ENCODE results near the gene SLCO1B3.

SLCO1B3 gene

DNA sequence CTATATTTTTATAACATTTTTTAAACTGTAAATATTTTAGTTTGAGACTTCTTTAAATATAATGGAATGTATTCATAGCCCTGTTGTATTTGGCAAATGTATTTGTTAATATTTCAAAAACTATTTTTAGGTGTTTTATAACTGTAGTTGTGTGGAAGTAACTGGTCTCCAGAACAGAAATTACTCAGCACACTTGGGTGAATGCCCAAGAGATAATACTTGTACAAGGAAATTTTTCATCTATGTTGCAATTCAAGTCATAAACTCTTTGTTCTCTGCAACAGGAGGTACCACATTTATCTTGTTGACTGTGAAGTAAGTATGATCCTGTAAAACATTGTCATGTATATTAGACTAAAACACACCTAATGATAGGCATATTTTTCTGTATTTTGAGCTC is 72.8 kb downstream of the SLCO1B3 start:
- DNase-seq (ENCODE audit: low read depth), result no peak

DNA sequence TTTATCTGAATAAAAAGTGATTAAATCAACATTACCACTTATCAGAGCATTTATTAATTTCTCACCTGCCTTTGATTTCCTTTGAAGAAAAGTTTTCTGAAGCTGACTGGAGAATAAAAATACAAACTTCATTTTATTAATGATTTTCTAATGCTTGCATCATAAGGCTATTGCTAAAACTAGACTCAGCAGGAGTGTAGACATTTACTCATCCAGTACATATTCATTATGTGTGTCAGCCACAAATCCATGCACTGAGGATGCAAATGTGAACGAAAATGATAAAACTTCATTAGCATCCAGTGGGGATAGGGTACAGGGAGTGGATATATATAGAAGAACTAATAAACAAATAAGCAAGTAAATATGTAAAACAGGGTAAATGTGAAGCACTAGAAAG is 74.6 kb downstream of the SLCO1B3 start:
- DNase-seq (ENCODE audit: low read depth), result no peak

DNA sequence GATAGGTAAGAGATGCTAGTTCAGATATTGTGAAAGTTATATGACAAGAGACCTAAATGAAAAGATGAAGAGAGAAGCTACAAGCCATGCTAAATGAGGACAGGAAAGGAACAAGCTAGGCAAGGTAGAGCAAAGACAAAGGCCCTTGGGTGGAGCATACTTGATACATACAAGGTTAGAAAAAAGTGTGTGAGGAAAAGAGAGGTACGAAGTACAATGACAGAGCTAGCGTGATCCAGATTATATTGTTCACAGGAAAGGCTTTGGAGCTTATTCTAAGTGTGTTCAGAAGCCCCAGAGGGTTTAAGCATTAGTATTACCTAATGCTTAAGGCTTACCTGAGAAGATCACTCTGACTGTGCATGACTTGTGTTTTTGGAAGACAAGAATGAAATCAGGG is 75.0 kb downstream of the SLCO1B3 start:
- no peak for DNase-seq (ENCODE audit: low read depth)

DNA sequence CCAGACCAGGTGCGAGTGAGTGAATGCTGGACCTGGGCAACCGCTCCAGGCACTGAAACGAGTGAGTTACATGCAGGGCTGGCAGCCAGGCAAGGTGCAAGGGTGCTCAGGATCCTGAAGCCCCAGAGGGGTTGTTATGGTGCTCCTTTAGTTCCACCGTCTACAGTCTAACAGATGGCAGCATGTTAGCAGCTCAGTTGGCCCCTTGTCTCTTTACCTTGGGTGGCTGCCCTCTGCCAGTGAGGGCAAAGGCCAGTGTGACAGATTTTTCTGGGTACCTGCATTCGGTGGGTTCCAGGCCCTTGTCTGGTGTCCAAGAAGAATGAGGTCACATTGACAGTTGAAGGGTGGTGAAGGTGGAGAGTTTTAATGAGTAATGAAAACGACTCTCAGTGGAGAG is 106.8 kb downstream of the SLCO1B3 start:
- no peak for DNase-seq (ENCODE audit: low read depth)

DNA sequence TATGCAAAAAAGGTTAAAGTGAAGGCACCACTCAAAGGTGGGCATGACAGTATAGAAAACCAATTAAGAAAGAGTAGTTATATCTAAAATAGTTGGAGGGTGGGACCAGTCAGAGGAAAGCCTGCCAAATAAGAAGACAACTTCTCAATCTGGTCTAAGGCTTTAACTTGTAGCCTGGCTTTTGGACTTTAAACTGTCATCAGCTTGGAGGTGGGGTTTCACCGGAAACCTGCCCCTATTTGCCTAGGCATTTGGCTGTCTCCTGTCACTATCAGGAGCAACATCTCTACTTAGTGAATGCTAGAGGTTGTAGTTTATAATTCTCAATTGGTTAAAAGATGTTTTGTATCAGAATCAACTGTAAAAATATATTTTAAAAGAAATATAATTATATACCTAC is 107.3 kb downstream of the SLCO1B3 start:
- DNase-seq (ENCODE audit: low read depth), result no peak

DNA sequence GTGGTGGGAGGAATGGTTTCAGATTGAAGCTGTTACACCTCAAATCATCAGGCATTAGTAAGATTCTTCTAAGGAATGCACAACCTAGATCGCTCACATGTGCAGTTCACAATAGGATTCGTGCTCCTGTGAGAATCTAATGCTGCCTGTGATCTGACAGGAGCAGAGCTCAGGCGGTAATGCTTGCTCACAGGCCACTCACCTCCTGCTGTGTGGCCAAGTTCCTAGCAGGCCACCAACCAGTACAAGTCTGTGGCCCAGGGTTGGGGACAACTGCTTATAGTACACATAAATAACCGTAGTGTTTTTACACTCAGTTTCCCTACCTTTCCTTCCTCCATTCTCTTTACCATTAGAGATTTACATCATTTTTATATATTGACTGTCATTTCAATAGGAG is 121.4 kb downstream of the SLCO1B3 start:
- DNase-seq (ENCODE audit: low read depth), result no peak

DNA sequence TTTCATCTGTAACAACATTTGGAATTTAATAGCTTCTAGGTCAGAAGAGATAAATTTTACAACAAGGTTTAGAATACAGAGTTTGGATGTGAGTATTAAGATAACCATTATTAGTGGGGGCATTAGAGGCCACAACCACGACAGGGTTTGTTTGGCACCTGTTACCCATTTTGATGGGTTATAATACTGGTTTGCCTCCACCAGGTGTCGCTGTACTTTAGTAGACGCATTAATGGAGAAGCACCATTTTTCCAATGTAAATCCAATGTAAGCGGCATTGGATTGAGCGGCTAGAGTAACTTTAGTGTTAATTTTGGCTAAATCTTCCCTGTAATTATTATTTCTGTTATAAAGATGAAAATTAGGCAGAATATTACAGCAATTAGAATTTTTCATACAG is 136.2 kb downstream of the SLCO1B3 start:
- no peak for DNase-seq (ENCODE audit: low read depth)

DNA sequence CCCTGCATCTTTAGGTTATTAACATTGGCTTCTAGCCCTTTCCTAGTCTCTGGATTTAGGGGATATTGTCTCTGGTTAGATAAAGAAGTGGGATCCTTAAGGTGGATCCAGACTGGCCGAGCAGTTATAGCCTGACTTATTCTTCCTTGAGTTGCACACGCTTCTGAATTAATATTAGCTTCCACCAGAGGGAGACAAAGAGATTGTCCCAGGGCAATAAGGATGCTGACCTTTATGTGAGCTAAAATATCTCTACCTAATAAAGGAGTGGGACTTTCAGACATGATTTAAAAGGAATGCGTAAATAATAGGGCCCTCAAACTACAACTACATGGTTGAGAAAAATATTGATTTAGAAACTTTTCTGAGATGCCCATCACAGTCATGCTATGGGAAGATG is 139.7 kb downstream of the SLCO1B3 start:
- no peak for DNase-seq (ENCODE audit: low read depth)

DNA sequence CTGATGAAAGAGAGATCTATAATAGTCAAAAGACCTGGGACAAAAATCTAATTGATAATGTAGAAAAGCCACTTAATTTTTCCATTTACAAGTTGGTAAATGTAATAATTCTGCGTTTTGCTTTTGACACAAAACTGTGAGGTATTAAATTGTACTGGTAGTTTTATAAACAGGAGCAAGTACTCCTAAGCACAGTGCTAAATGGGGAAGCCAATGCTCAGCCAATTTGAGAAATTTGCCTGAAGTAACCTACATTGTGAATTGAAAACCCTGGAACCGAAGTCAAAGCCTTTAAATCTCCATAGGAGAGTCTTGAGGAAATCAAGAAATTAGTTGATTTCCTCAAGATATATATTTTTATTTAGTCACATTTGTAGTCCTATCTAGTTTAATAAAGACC is 152.8 kb downstream of the SLCO1B3 start:
- DNase-seq (ENCODE audit: low read depth), result no peak

DNA sequence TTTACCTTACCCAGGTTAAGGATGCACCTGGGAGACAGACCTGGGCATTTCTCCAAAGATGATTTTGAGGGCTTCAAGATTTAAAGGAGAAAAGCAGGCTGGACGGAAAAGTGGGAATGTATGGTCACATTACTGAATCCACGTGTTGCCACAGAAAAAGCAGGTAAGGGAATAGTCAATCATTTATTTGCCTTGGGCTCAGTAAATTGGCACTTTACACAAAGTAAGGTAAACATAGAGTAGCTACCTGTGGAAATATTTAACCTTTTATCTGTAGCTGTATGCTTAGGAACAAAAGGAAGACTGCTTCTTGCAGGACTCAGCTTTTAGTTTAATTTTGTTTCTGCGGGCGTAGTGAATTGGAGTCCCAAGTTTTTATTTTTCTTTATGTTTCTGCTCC is 153.3 kb downstream of the SLCO1B3 start:
- no peak for DNase-seq (ENCODE audit: low read depth)

Data from fibroblast of the conjunctiva (primary cell).